ENCODE results near the gene SURF6. TPM values are rescaled to one million over a fixed set of nuclear protein-coding genes. Genes with fewer than 3 reads are reported as not detected.
"Not testable (repeated sequence)": the region's sequence is repeated elsewhere in the genome, so short reads cannot be mapped to it uniquely, and the experiment has no call there.

SURF6 gene
- total RNA-seq, 1 donor from 2014 or later, result 30.8 TPM

GRCh38 chr9:133340916-133341315 lies 4.9 kb upstream of the SURF6 start:
- no peak for DNase-seq (ENCODE audit: low read depth)
- peaks cover 1% of the 10 kb centered on the region for H3K36me3 ChIP-seq (ENCODE audit: control insufficient read depth, insufficient read depth, low read length)
- no peaks in the 10 kb centered on the region for H3K27me3 ChIP-seq (ENCODE audit: control insufficient read depth, insufficient read depth, low read length)
- no peak for TF ChIP-seq CTCF (IDR thresholded peaks at IDR 0.05; ENCODE audit: insufficient read depth, low read length, poor library complexity, severe bottlenecking)
- no peak overlapping the region for H3K4me3 ChIP-seq (ENCODE audit: low read depth, low read length)

- DNase-seq (ENCODE audit: low read depth), result no peak
- Histone ChIP-seq H3K27me3 (ENCODE audit: control insufficient read depth, insufficient read depth, low read length) (no peaks in the 10 kb centered on the region), H3K4me3 (ENCODE audit: low read depth, low read length) (no peak overlapping the region), H3K36me3 (ENCODE audit: control insufficient read depth, insufficient read depth, low read length) (peaks cover 1% of the 10 kb centered on the region)
- TF ChIP-seq CTCF (IDR thresholded peaks at IDR 0.05; ENCODE audit: insufficient read depth, low read length, poor library complexity, severe bottlenecking), result no peak
These were observed 4.3 kb upstream of the SURF6 start for GRCh38 chr9:133340256-133340655.

DNA sequence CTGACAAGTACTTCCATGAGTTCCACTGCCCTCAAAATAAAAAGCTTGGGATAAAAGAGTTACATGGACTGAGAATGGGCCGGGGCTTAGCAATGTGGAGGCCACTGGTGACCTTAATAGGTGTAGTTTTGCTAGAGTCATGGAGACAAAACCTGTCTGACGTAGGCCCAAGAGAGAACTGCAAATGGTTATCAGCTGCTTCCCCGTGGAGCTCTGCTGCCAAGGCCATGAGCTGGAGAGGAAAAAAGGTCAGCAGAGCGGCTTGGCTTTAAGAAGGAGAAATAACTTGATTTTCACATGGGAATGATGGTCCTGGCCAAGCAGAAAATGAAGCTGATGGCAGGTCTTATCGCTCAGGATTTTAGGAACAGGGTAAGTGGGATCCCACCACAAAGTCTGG lies 3.7 kb upstream of the SURF6 start:
- Histone ChIP-seq H3K36me3 (ENCODE audit: control insufficient read depth, insufficient read depth, low read length) (peaks cover 1% of the 10 kb centered on the region), H3K4me3 (ENCODE audit: low read depth, low read length) (no peak overlapping the region), H3K27me3 (ENCODE audit: control insufficient read depth, insufficient read depth, low read length) (no peaks in the 10 kb centered on the region)
- DNase-seq (ENCODE audit: low read depth), result no peak
- no peak for TF ChIP-seq CTCF (IDR thresholded peaks at IDR 0.05; ENCODE audit: insufficient read depth, low read length, poor library complexity, severe bottlenecking)

DNA sequence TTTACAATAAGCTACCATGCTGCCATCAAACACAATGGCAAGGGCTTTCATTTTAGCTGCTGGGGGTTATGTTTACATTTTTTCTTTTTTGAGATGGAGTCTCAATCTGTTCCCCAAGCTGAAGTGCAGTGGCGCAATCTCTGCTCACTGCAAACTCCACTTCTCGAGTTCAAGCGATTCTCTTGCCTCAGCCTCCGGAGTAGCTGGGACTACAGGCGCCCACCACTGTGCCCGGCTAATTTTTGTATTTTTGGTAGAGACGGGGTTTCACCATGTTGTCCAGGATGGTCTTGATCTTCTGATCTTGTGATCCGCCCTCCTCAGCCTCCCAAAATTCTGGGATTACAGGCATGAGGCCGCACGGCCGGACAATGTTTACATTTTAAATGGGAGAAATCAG lies 1.1 kb downstream of the SURF6 start:
- H3K27me3 ChIP-seq (ENCODE audit: control insufficient read depth, insufficient read depth, low read length); DNase-seq (ENCODE audit: low read depth): not testable (repeated sequence)
- Histone ChIP-seq H3K36me3 (ENCODE audit: control insufficient read depth, insufficient read depth, low read length) (peaks cover 11% of the 10 kb centered on the region), H3K4me3 (ENCODE audit: low read depth, low read length) (peak overlapping the region; percentile 96)

GRCh38 chr9:133334161-133334560 lies 1.8 kb downstream of the SURF6 start:
- DNase-seq (ENCODE audit: low read depth), result no peak
- H3K36me3 ChIP-seq (ENCODE audit: control insufficient read depth, insufficient read depth, low read length), result peaks cover 11% of the 10 kb centered on the region

DNA sequence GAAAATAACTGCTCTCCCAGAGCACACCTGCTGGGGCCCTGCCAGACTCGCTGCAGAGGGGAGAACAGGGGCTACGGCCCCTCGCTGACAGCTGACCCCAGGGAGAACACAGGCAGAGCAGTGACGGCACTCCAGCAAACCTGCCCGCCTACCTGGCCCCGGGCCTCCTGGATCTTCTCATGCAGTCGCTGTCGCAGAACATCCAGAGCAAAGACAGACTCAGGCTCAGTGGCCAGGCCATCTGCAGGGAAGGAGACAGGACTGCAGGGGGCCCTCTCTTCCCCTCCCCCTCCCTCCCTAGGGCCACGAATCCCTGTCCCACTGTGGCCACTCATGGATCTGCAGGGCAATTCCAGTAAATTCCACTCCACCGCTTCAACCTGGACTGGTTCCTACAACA lies 2.4 kb downstream of the SURF6 start:
- H3K27me3 ChIP-seq (ENCODE audit: control insufficient read depth, insufficient read depth, low read length), result no peaks in the 10 kb centered on the region
- peaks cover 11% of the 10 kb centered on the region for H3K36me3 ChIP-seq (ENCODE audit: control insufficient read depth, insufficient read depth, low read length)
- H3K4me3 ChIP-seq (ENCODE audit: low read depth, low read length), result no peak overlapping the region
- DNase-seq (ENCODE audit: low read depth), result no peak
- no peak for TF ChIP-seq CTCF (IDR thresholded peaks at IDR 0.05; ENCODE audit: insufficient read depth, low read length, poor library complexity, severe bottlenecking)

More at GRCh38 chr9:133334161-133334560, 1.8 kb downstream of the SURF6 start:
- TF ChIP-seq CTCF (IDR thresholded peaks at IDR 0.05; ENCODE audit: insufficient read depth, low read length, poor library complexity, severe bottlenecking), result no peak
- H3K27me3 ChIP-seq (ENCODE audit: control insufficient read depth, insufficient read depth, low read length), result no peaks in the 10 kb centered on the region
- no peak overlapping the region for H3K4me3 ChIP-seq (ENCODE audit: low read depth, low read length)
